ENCODE measurements around the gene PGM2L1.

DNA sequence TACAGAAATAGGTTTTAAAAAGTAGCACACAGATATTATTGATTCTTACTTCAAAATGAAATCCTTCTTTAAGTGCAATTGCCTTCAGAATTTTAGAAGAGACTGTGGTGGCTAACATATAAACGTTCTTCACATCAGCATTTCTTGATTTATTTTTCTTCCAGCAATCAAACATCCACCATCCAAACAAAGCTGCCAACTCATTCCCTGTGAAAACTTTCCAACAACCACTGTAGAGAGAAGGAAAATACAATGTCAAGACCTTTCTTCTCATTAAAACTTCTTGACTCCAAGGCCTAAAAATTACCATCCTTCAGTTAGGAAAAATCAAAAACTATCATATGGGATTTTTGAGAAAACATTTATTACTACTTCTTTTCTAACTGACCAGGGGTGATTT is 52.8 kb downstream of the PGM2L1 start:
- TF ChIP-seq, protein P1, sequence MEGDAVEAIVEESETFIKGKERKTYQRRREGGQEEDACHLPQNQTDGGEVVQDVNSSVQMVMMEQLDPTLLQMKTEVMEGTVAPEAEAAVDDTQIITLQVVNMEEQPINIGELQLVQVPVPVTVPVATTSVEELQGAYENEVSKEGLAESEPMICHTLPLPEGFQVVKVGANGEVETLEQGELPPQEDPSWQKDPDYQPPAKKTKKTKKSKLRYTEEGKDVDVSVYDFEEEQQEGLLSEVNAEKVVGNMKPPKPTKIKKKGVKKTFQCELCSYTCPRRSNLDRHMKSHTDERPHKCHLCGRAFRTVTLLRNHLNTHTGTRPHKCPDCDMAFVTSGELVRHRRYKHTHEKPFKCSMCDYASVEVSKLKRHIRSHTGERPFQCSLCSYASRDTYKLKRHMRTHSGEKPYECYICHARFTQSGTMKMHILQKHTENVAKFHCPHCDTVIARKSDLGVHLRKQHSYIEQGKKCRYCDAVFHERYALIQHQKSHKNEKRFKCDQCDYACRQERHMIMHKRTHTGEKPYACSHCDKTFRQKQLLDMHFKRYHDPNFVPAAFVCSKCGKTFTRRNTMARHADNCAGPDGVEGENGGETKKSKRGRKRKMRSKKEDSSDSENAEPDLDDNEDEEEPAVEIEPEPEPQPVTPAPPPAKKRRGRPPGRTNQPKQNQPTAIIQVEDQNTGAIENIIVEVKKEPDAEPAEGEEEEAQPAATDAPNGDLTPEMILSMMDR (IDR thresholded peaks at IDR 0.05) = no peak
- no peak for TF ChIP-seq POLR2A (IDR thresholded peaks at IDR 0.05)
- TF ChIP-seq EP300 (IDR thresholded peaks at IDR 0.05) = no peak
- no peak for TF ChIP-seq POLR2AphosphoS5 (IDR thresholded peaks at IDR 0.05)

All from stomach (tissue), 4 donors.